ENCODE data around the gene GOPC.
"Not testable (repeated sequence)": the region's sequence is repeated elsewhere in the genome, so short reads cannot be mapped to it uniquely, and the experiment has no call there.

The GOPC gene

DNA sequence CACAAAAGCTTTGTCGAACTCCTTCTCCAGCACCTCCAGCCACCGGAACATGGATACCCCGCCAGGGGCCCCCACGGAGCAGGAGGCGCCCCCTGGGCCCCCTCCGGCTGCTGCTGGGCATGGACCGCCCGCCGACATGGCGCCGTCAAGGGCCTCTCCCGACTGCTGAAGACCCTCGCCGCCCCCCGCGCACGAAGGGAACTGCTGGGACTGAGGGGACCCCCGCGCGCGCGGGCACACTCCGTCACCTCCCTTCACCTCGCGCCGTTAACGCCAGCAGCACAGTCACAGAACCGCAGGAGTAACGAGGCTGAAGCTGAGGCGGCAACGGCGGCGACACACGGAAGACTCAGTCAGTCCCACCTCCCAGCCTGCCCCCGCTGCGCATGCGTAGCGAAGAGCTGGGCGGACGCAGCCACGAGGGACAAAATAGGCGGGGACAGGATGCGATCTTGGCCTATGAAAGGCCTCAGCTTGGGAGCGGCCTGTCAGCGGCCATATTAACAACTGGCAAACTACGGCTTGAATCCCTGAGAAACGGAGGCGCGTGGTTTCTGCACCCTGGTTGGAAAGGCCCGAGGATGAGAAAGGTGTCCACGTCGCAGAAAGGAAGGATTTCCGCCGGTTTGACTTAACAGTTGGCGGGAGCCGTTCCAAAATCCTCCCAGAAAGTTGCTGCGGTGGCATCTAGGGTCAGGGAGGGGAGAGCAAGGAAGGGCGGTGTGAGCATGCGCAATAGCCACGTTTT lies at the start of gene GOPC:
Gene GOPC (minus strand): TSS at position 361 of the 748 bp plus-strand sequence. CDS start 223 bp downstream, at position 138.
- peak; percentile 99 for DNase-seq

DNA sequence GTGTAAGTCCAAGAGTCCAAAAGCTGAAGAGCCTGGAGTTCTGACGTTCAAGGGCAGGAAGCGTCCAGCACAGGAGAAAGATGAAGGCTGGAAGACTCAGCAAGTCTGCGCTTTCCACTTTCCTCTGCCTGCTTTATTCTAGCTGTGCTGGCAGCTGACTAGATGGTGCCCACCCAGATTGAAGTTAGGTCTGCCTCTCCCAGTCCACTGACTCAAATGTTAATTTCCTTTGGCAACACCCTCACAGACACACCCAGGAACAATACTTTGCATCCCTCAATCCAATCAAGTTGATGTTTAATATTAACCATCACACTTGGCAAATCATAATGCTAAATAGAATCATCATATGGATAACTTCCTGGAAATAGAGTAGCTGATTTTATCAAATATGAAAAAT lies 49.7 kb upstream of the GOPC start:
- not testable (repeated sequence) for DNase-seq

- DNase-seq = no peak
These were observed 40.7 kb upstream of the GOPC start for GRCh38 chr6:117642976-117643375.

DNA sequence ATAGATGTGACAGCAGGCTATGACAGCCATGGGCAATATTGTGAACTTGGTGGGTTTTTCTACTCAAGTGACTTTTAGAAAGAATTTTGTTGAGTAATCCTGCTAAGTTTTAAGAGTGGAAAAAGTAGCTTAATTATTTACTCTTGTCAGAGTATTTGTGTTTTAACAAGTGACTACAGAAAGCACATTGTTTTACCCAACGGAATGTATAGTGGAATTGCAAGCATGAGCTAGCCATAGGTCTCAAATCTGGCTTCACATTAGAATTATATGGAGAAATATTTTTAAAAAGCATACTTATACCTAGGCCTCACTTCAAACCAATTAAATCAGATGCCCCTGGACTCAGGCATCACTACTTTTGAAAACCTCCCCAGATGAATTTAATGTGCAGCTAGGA lies 35.5 kb upstream of the GOPC start:
- DNase-seq = no peak

DNA sequence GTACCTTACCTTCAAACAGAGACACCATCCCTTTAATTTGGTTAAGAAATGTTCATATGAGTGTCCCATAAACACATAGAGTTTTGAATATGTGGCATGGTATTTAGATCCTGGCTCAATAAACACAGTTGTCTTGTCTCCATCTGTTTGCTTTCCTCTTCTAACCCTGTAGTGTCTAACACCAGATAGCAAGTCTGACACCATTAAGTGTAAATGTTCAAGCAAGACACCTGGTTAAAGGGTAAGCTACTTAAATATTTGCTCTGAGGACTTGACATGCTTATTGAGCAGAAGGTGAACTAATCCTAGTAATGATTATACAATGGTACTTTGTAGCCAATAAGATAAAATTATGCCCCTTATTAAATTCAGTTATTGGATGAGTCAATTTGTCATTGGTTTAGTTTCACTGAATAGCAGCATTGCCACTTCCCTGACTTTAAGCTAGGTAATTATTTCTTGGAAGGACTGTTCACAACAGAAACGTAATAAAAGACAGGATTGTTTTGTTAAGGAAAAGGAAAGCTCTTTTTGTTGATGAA lies 26.9 kb upstream of the GOPC start:
- no peak for DNase-seq

- DNase-seq = no peak
These were observed 25.2 kb upstream of the GOPC start for GRCh38 chr6:117627533-117627932.

DNA sequence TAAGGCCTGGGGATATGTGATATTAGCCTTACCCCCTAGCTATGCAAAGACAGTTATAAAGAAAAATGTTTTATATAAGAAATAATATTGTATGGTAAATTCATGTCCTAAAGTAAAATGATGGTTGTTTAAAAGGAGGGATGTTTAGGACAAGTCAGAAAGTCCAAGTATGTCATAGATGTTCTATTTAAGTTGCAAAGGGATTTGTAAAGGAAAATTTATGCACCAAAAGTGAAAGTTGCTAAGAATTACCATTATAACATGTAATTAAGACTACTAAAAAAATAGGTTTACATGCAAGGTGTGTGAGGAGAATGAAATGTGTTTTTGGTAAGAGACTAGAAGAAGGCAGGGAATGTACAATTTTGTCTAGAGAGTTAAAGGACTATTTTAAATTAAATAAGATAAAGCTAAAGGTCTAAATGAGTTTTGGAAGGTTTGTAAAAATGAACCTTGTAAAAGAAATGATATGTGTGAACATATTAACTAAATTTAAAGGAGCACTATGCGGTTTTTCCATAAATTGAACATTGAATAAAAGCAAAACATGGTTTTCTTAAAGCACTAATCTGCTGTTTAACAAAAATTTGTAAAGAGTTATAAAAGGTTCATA lies 22.7 kb upstream of the GOPC start:
- no peak for DNase-seq

- no peak for DNase-seq
These were observed 16.9 kb upstream of the GOPC start for GRCh38 chr6:117619178-117619577.

- DNase-seq = no peak
These were observed 15.1 kb upstream of the GOPC start for GRCh38 chr6:117617210-117618035.

- DNase-seq = no peak
These were observed 14.3 kb upstream of the GOPC start for GRCh38 chr6:117616391-117617209.

- DNase-seq = peak; percentile 86
These were observed 13.6 kb upstream of the GOPC start for GRCh38 chr6:117615750-117616390.

- DNase-seq = peak; percentile 53
These were observed 11.7 kb upstream of the GOPC start for GRCh38 chr6:117613920-117614560.

DNA sequence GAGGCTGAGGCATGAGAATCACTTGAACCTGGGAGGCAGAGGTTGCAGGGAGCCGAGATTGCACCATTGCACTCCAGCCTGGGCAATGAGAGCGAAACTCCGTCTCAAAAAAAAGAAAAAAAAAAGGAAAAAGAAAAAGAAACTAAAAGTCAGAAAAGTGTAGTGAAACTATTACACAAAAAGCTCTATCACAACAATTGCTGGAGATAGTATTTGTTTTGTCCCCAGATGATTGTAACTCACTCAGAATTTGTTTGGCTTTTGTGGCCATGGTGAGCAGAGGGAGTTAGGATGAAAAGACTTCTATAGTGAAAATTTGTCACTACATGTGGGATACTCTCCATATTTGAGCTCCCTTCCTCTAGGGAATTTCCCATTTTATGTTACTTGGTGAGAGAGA lies 5.2 kb upstream of the GOPC start:
- DNase-seq = no peak

DNA sequence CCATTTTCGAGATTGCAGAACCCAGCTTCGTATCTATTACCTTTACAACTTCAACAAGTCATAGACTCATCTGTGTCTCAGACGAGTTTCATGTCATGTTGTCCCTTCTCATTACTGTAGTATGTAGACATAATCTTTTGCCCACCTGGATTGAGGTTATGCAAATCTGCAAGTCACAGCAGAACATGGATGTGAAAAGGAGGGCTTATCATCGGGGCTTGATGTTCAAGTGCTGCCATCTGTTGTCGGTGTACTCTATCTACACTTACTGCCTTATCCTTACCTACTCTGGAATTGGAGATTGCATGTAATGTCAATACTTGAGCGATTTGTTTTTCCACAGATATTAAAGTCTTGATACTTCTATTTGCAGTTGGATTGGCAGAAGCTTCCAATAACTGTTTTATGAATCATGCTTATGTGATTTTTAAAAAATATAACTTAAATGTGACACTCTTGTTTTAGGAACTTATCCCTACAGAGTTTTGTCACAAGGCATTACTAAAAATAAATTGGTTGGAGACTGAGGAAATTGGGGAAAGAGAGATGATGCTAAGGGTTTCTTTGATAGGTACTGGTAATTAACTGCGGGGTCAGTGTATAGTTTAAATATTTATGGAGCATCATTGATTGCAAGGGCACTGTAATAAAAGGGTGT lies 3.0 kb upstream of the GOPC start:
- DNase-seq = peak; percentile 80

DNA sequence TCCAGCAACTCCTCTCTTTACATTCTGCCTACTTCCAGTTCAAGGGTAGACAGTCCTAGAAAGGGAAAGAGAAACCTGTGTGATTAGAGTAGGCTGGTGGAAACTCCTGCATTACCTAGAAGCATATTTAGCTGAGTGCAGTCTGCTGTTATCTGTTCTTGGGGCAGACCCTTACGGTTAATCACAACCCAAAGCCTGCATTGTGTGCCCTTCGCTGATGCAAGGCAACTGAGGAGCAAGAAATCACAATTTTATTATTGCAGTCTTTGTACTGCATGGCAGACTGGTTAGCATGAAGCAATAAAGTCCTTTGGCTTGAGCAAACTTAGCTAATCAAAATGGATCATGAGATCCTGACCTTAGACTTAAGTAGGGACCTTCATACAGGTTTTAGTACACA lies 1.5 kb upstream of the GOPC start:
- no peak for DNase-seq

GRCh38 chr6:117602899-117603588 lies 733 bp upstream of the GOPC start:
- no peak for DNase-seq

DNA sequence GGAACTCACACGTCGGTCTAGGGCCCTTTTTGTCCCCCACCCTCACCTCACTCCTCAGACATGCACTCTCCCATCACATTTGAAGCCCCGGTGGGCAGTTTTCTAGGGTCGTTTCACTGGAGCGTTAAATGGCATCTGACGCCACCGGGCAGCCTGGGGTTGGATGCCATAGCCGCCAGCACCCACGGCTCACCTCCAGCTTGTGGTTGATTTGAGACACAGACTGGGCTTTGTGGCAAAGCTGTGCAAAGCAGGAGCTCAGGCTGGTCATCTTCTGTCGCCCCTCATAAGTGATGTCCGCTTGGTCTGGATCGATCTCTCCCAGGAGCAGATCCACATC lies 530 bp downstream of the GOPC start:
- no peak for DNase-seq

- peak; percentile 17 for DNase-seq
These were observed 2.1 kb downstream of the GOPC start for GRCh38 chr6:117600008-117600743.

- no peak for DNase-seq
These were observed 4.6 kb downstream of the GOPC start for GRCh38 chr6:117597755-117598154.
